Subcutaneous adipose tissue (tissue), 4 donors: Measurements from ENCODE around the gene LCN9. TPM values are rescaled to one million over a fixed set of nuclear protein-coding genes. Genes with fewer than 3 reads are reported as not detected.

Source experiments
- CTCF ChIP-seq: fragments of 450-650 bp; IDR thresholded peaks from one replicate; pipeline ENCODE4 v1.5.1; 2016; ENCODE audit warnings: low read depth, mild to moderate bottlenecking, control low read depth, antibody characterized with exemption, moderate library complexity
- total RNA-seq, 4 donors: library from RNA; depleted of rRNA; stranded (reverse); fragments of >200 nt; gene quantifications; one replicate each; pipeline ENCODE4 v1.1.0, GENCODE V29; 2016

Gene LCN9
- not detected for total RNA-seq

GRCh38 chr9:135662758-135663450 is at the start of gene LCN9:
Gene LCN9, plus strand, starts transcription at chr9:135663309. Its CDS starts 13 bp downstream, at chr9:135663322.
- TF ChIP-seq CTCF = no peak

- TF ChIP-seq CTCF = no peak
Measured at GRCh38 chr9:135613946-135614805, 48.9 kb upstream of the LCN9 start.

GRCh38 chr9:135614821-135615665 is 48.1 kb upstream of the LCN9 start:
- no peak for TF ChIP-seq CTCF

GRCh38 chr9:135615666-135616618 is 47.2 kb upstream of the LCN9 start:
- TF ChIP-seq CTCF = no peak

- no peak for TF ChIP-seq CTCF
Measured at GRCh38 chr9:135616619-135617537, 46.2 kb upstream of the LCN9 start.

- TF ChIP-seq CTCF = no peak
Measured at GRCh38 chr9:135617538-135617900, 45.6 kb upstream of the LCN9 start.
